Activated CD8-positive, alpha-beta memory T cell treated with anti-CD3 and anti-CD28 coated beads for 1 hour (primary cell): Measurements from ENCODE around the gene XPO4.
"Not testable (repeated sequence)": the region's sequence is repeated elsewhere in the genome, so short reads cannot be mapped to it uniquely, and the experiment has no call there.

Experiments
- DNase-seq, 2 donors: peaks; one replicate each; pipeline ENCODE4 v3.0.0-alpha.2; 2020; ENCODE audit warnings: low read depth in 1 of 2; ENCODE audit errors: extremely low read depth in 1 of 2

The XPO4 gene

DNA sequence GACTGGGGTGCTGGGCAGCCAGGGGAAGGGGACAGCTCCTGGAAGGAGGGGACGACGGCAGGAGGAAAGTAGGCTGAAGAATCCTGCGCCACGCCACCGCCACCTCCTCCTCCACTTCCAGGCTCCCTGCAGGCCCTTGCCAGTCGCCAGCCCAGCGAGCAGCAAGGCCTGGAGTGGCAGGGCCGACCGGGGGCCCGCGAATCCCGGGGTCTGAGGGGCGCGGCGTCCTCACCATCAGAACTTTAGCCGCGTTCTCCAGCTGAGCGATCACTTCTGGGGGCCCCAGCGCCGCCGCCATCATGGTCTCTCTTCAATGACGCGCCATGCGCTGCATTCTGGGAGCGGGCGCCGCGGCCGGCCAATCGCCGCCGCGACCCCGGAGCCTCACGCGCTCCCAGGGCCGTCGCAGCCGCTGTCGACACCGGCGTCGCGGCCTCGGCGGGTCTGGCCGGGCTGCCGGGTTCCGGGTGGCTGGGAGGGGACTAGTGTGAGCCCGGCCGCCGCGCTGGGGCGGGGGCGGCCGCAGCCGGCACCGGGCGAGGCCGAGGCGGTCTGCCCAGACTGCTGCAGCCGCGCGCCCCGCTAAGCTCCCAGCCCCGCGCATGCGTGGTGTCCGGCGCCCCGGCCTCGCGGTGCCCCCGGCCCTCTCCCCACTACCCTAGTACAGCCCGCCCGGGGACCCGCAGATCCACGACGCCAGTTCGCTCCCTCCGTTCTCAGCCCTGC lies at the start of gene XPO4:
TSS of gene XPO4 (minus strand) at position 309 of the 726 bp plus-strand sequence. CDS start at position 301, 8 bp downstream.
- DNase-seq = peak; percentile 37 to 72

DNA sequence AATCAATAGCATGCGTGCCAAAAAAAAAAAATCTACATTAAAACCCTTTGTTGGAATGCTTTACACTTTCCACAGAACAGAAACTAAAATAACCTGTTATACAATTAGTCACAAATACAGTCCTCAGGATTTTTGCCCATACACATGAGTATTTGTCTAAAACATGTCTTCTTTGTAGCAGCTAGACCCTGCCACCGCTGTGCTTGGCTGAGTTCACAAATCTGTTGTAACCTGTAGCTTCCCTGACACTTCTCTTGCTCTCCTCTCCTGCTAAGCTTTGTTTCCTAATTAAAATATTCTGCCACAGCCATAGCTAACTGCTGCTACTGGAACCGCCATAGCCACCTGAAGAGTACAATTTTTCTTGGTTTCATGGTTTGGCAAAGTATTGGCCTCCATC lies 45.5 kb upstream of the XPO4 start:
- DNase-seq = not testable (repeated sequence)

DNA sequence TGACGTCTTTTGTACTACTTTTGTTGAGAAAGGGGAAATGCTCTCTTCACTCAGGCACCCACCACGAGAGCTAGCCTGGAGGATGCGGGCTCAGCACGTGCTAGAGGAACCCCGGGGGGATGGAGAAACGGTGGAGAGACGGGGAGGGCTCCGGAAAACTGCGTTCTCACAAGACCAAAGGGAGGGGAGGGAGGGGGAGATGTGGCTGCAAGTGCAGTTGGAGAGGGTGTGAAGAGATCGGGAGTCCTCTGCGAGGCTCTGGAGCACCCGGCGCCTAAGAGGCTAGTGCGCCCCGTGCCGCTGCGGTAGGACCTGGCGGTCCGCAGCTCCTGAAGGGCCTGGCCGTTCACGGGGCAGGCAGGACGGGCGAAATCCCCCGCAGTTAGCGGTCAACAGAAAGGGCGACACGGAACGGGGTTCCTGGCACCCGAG lies 43.4 kb upstream of the XPO4 start:
- no peak for DNase-seq

DNA sequence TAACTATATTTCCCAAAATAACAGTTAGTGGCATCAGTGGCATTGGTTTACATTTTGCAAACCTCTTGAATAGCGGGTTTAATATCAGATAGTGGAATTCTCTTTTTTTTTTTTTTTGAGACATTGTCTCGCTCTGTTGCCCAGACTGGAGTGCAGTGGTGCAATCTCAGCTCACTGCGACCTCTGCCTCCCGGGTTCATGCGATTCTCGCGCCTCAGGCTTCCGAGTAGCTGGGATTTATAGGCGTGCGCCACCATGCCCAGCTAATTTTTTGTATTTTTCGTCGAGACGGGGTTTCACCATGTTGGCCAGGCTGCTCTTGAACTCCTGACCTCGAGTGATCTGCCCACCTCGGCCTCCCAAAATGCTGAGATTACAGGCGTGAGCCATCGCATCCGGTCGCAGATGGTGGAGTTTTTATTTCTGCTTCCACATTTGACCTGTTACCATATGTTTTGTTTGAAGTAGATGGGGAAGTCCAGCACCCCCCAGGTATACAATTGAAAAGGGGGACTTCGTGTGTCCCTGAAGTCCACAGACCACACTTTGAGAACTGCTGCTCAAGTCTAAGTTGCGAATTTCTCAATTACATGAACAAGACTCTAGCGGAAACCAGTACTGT lies 40.5 kb upstream of the XPO4 start:
- DNase-seq = no peak

DNA sequence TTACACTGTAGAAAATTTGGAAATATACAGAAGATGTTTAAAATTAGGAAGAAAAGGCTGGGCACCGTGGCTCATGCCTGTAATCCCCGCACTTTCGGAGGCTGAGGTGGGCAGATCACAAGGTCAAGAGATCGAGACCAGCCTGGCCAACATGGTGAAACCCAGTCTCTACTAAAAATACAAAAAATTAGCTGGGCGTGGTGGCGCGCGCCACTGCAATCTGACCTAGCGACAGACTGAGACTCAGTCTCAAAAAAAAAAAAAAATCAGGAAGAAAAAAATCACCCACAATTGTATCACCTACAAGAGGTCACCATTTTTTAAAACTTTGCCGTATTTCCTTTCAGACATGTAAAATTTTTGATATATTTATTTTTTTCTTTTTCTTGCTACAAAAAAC lies 38.0 kb upstream of the XPO4 start:
- DNase-seq = not testable (repeated sequence)

DNA sequence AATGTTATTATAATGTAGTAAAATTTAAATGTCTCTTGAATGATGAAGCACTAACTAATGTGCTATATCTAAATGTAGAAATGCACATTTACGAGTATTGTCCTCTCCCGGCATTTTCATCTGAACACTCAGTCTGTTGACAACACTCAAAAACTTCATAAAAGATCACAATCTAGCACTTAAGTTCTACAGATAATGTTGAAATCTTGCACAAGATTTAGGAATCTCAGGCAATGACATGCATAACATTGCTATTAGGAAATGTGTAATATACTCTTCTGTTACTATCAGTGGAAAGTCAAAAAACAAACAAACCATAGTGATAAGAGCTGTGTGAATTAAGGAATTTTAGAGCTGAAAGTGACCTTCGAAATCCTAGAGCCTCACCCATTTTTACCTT lies 37.5 kb upstream of the XPO4 start:
- DNase-seq = no peak

DNA sequence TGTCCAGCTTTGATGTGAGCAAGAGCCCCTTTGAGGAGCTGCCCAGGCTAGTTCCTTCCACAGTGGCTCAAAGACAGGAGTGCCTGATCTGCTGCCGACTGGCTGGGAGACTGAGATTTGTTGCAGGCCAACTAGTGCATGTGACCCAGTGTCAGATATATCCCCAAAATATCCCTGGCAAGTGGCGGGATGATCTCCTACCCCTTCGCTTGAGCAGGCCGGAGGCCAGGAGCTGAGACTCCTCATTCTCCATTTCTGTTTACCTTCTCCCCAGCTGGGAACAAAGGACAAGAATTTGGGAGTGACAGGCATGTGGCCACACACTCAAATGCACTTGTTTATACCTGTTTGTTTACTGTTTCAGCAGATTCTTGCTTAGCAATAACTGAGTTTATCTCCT lies 37.1 kb upstream of the XPO4 start:
- no peak for DNase-seq

DNA sequence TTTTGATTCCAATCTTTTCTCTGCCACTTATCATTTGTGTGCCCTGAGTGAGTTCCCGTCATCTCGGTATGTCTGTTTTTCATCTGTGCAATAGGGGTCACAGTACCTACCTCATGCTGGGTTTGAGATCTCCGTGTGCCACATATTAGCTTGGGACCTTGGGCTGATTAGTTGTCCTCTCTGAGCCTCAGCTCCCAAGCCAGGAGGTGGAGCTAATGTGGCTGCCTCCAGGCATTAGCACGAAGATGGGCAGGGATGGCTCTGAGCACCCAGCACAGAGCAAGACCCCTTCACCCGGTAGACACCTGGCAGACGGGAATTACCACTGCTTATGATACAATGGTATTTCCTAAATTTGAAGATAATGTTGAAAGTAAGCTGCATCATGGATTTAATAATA lies 35.8 kb upstream of the XPO4 start:
- no peak for DNase-seq

DNA sequence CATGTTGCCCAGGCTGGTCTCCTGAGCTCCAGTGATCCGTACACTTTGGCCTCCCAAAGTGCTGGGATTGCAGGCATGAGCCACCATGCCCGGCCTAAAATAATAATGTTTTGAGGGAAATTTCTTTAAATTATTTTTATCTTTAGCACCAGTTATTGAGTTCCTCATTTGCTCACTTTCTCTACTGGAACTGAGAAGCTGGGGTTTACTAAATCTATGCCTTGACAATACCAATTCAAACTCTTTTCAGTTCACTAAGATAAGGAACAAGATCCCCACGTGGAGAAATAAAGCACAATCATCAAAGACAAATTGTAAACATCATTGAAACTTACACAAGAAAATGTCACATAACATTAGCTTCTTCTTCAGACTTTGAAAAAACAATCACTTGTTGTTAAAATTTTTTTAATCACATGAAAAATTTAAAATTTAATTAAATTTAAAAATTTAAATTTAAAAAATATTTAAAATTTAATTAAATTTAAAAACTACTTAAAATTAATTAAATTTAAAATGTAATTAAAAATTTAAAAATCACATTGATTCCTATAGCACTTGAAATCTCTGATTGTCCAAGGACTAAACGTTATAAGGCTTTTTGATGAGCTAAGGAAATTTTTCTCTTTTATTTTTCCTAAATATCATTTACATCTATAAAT lies 25.2 kb upstream of the XPO4 start:
- DNase-seq = no peak

DNA sequence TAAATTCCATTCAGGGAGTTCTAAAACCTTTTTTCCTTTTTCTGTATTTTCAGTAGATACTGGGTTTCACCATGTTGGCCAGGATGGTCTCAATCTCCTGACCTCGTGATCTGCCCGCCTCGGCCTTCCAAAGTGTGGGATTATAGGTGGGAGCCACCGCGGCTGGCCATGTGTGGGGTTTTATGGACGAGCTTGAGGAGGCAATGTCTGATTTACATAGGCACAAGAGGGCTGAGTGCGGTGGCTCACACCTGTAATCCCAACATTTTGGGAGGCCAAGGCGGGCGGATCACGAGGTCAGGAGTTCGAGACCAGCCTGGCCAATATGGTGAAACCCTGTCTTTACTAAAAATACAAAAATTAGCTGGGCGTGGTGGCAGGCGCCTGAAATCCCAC lies 22.8 kb upstream of the XPO4 start:
- not testable (repeated sequence) for DNase-seq

DNA sequence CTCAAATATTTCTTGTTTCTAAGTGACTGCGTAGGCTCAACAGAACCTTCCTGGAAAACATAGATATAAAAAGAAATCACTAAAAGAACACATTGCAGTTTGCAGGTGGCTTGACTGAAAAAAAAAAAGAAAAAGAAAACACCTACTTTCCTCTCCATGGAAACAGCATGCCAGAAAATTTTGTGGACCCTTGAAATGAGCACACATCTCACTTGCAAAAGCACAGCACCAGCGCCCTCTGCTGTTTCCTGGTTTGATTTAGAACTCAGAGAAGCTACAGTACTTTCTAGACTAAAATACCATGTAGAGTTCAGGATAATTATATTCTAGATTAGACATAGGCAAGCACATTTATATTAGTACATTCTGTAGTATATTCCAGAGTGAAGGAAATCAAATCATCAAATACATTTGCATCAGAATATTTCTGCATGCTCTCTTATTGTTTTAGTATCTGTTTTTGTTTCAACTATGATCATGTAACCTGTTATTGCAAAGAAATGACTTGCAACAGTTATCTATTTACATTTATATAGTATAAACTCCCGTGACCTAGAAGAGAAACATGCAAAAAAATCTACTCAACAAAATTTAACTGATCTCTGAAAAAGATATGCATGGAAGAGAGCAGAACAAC lies 22.3 kb upstream of the XPO4 start:
- DNase-seq = peak; percentile 41 to 56

DNA sequence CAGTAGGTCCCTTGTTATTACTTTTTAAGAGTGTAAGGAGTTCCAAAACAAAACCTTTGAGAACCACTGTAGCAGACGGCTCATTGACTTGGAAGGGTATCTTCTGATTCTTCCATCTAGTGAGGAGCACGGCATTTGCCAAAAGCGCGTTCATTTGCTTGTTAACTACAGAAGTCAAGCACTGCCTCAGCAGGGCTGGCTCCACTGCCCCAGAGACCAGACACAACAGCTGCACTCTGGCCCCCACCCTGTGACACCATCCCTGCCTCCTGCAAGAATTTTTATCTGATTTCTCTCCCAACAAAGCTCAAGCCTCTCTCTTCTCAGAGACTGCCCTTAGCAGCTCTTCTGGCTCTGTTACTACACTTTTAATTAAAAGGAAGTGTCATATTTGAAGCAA lies 20.7 kb upstream of the XPO4 start:
- no peak for DNase-seq

DNA sequence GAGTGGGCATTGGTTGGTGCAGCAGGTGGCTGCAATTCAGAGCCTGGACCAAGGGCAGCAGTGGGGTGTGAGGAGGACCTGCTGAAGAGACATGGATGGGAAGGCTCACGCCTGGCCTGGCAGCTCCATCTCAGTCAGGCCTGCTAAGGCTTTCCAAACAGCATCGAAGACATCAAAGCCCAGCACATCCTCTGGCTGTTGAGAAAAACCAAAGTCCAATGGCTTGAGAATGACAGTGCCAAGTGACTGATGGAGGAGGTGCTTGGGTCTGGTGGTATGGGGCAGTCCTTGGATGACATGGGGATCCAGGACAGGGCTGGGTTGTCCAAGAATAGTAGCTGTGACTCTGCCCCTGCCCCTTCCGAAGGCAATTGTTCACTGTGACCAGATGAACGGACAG lies 19.0 kb upstream of the XPO4 start:
- no peak for DNase-seq

DNA sequence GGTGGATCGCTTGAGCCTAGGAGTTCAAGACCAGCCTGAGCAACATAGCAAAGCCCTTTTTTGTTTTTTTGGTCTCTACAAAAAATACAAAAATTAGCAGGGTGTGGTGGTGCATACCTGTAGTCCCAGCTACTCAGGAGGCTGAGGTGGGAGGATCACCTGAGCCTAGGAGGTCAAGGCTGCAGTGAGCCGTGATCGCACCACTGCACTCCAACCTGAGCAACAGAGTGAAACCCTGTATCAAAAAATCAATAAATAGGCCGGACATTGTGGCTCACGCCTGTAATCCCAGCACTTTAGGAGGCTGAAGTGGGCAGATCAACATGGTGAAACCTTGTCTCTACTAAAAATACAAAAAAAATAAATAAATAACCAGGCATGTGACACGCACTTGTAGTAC lies 13.1 kb upstream of the XPO4 start:
- not testable (repeated sequence) for DNase-seq

DNA sequence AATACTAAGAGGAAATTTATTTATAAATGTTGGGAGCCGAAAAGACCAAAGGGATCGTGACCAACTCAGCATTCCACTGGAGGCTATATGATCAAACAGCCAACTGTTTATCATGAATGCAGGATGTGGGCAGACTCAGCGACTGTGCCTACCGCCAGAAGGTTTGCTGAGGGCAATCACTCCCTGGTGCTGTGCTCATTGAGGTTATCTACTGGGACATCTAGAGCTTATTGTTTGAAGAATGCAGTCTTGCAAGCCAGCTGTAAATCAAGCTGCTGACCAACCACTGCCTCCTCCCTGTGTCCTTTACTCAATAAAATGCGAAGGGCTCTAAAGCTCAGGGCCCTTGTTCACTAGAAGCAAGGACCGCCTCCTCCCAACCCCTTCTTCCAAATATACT lies 8.5 kb upstream of the XPO4 start:
- DNase-seq = no peak

DNA sequence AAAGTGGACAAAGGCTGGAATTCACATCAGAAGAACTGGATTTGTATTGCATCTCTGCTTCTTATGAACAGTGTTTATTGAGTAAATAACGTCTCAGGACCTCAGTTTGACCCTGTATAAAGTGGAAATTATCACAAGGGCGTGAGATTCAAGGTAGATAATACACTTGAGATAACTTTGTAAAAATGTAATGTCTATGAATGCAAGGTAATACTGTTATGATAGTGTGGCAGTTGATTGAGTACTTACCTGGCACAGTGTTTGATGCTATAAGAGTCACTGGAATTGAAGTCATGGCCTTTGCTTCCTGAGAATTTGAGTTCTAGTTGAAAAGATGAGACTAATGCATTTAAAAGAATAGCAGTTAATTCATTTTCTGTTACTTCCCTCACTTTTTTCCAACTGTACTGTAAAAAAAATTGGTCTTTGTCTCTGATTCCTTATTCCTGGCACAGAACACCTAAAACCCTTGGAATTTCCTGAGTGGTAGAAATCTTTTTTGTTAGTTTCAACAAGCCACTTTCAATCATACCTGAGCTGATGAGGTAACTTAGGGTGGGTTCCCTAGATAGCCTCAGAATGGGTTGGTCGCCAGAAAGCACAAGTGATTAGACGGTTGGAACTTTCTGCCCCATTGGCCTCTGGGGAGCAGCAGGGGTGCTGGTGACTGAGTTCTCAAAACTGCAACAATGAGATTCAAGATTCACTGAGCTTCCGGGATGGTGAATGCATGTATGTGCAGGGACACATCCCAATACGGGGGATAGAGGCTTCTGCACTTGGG lies 6.4 kb upstream of the XPO4 start:
- DNase-seq = no peak

DNA sequence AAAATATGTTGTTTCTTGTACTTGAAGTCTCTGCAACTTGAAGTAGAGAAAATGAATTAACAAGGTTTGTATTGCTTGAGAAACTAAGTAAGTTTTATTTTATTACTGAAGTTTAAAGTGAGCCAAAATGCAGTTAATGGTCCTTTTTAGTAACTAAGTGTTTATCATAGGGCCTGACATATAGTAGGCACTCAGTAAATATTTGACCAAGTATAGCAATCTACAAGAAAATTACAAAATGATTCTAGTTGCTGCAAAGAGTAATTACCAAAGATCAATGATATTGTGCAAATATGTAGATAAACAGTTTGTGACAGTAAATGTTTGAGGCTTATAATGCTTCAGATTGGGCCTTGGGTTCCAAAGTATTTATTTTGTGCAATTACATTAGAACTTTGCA lies 2.4 kb upstream of the XPO4 start:
- no peak for DNase-seq

DNA sequence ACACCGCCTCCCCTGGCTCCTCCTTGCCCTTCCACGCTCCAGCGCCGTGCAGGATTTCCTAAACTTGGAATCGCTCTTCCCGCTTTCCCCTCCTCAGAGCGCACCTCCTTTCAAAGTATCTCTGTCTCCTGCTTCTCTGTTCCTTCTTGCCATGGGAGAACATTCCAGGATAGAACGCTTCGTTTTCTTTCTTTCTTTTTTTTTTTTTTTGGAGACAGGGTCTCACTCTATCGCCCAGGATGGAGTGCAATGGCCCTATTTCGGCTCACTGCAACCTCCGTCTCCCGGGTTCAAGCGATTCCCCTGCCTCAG lies 574 bp upstream of the XPO4 start:
- no peak for DNase-seq

DNA sequence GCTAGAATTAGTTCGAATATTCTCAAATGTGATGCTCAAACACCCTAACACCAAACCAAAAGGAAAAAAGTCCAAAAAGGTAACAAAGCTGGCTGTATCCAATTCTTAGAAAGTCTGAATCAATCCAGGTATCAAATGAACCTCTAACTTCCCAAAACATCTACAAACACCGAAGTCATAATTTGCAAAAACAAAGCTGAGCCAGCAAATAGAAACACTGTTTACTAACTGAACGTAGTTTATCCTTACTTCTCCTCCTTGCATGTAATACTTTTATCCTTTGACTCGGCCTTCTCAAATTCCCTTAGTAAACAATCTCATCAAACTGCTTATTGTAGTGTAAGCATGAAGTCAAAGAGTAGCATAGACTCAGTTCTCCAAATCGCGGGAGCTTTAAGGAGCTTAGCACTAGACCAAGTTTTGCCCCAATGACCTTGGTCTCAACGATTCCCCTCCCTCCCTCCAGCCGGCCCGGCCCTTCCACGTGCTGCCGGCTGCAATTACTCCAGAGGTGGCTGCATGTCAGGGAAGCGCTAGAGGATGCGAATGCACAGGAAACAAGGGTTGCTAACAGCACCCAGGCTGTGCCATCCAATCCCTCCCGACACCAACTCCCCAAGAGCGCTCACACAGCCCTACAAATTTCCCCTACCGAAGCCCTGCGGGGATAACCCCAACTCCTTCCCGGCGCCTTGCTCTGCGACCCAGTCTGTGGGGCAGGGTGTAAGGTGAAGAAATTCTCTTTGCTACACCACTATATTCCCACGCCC lies 693 bp downstream of the XPO4 start:
- no peak for DNase-seq

DNA sequence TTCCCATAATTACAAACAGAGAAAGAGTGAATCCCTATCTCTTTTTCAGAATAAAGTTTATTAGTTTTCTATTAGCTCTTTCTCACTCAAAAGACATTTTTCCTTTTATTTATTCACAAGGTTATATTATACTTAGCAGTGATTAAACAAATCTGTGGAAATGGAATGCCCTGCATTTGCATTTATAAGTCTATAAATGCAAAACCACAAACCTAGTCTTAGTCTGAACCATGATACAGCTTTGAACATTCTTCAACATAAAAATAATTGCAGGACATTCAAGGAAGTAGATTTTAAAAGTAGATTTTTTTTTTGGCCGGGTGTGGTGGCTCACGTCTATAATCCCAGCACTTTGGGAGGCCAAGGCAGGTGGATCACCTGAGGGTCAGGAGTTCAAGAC lies 8.3 kb downstream of the XPO4 start:
- no peak for DNase-seq
